GM12864 (cell line): Measurements from ENCODE around the gene WDR43.

Source experiments
- DNase-seq: peaks from one replicate; pipeline ENCODE4 v3.0.0-alpha.2; 2011; ENCODE audit warnings: low read depth
- H3K4me3 ChIP-seq: 2 replicates; pipeline ENCODE4 v1.5.1; 2011; ENCODE audit warnings: mild to moderate bottlenecking, low read depth, low read length, control low read depth
- CTCF ChIP-seq: IDR thresholded peaks from 2 replicates; pipeline ENCODE4 v1.5.1; 2011; ENCODE audit warnings: low read depth, mild to moderate bottlenecking, moderate library complexity, low read length, control low read depth, inconsistent platforms; ENCODE audit errors: missing control alignments

The WDR43 gene

GRCh38 chr2:28894470-28895188 is at the start of gene WDR43:
TSS of gene WDR43 (plus strand) at chr2:28894667. CDS start at chr2:28894699, 32 bp downstream.
- H3K4me3 ChIP-seq, result peak within 1 kb of the TSS; percentile 100
- TF ChIP-seq CTCF, result no peak
- peak; percentile 98 for DNase-seq

GRCh38 chr2:28855193-28855592 is 39.3 kb upstream of the WDR43 start:
- no peak overlapping the region for H3K4me3 ChIP-seq
- TF ChIP-seq CTCF, result no peak
- no peak for DNase-seq

GRCh38 chr2:28855977-28856376 is 38.5 kb upstream of the WDR43 start:
- no peak overlapping the region for H3K4me3 ChIP-seq
- no peak for DNase-seq
- TF ChIP-seq CTCF, result no peak

GRCh38 chr2:28868611-28869010 is 25.9 kb upstream of the WDR43 start:
- H3K4me3 ChIP-seq, result peak overlapping the region; percentile 62
- no peak for DNase-seq
- no peak for TF ChIP-seq CTCF

- no peak for DNase-seq
- peak overlapping the region; percentile 62 for H3K4me3 ChIP-seq
- TF ChIP-seq CTCF, result no peak
Measured at GRCh38 chr2:28869494-28870145, 24.8 kb upstream of the WDR43 start.

- H3K4me3 ChIP-seq, result peak within 1 kb of the TSS; percentile 62
- DNase-seq, result peak; percentile 88
- no peak for TF ChIP-seq CTCF
Measured at GRCh38 chr2:28870146-28870891, 24.1 kb upstream of the WDR43 start, which contains the start of gene TRMT61B. TSS of gene TRMT61B (minus strand) at chr2:28870309. CDS start at chr2:28870277, 32 bp downstream.
